ENCODE data around the gene AP5Z1. TPM values are rescaled to one million over a fixed set of nuclear protein-coding genes. Genes with fewer than 3 reads are reported as not detected.

AP5Z1 gene
- total RNA-seq, 4 donors from 2014 or later, result 13.0 to 33.9 (median 26.8) TPM

- no peak for ATAC-seq
- Histone ChIP-seq H3K4me1 (peaks cover 0 to 79% (median 20%) of the 10 kb centered on the region in 3 donors), H3K9me3 (no peaks in the 10 kb centered on the region), H3K27me3 (no peaks in the 10 kb centered on the region), H3K36me3 (peaks cover 0 to 14% of the 10 kb centered on the region in 2 donors), H3K27ac (peak overlapping the region in 2 of 4 donors; percentile 19 to 96), H3K4me3 (no peak overlapping the region)
- no CpG with 5 or more reads among the region's 19 CpGs for WGBS, 2 donors (ENCODE audit: low coverage in 1 of 2)
- TF ChIP-seq EP300 (IDR thresholded peaks at IDR 0.05) (no peak), CTCF (IDR thresholded peaks at IDR 0.05) (no peak), POLR2A (IDR thresholded peaks at IDR 0.05) (no peak), POLR2AphosphoS5 (IDR thresholded peaks at IDR 0.05) (no peak)
Observed at GRCh38 chr7:4729266-4729665, 46.2 kb upstream of the AP5Z1 start.

GRCh38 chr7:4730276-4730675 is 45.1 kb upstream of the AP5Z1 start:
- TF ChIP-seq POLR2AphosphoS5 (IDR thresholded peaks at IDR 0.05), result peak; percentile 18
- TF ChIP-seq EP300 (IDR thresholded peaks at IDR 0.05), result no peak
- WGBS, 2 donors (ENCODE audit: low coverage in 1 of 2), result 92 to 100% methylated on average over 3 to 8 of the region's 19 CpGs
- peaks cover 0 to 14% of the 10 kb centered on the region in 2 donors for H3K36me3 ChIP-seq
- no peaks in the 10 kb centered on the region for H3K9me3 ChIP-seq
- no peak for ATAC-seq
- H3K27me3 ChIP-seq, result no peaks in the 10 kb centered on the region
- peaks cover 0 to 69% (median 15%) of the 10 kb centered on the region in 3 donors for H3K4me1 ChIP-seq
- peak overlapping the region in 1 of 4 donors; percentile 96 for H3K27ac ChIP-seq
- H3K4me3 ChIP-seq, result no peak overlapping the region

- Histone ChIP-seq H3K27me3 (no peaks in the 10 kb centered on the region), H3K36me3 (peaks cover 0 to 14% of the 10 kb centered on the region in 2 donors), H3K4me1 (peaks cover 0 to 65% (median 15%) of the 10 kb centered on the region in 3 donors), H3K27ac (no peak overlapping the region), H3K4me3 (no peak overlapping the region), H3K9me3 (no peaks in the 10 kb centered on the region)
- ATAC-seq, result no peak
- TF ChIP-seq EP300 (IDR thresholded peaks at IDR 0.05) (no peak), CTCF (IDR thresholded peaks at IDR 0.05) (no peak), POLR2A (IDR thresholded peaks at IDR 0.05) (no peak), POLR2AphosphoS5 (IDR thresholded peaks at IDR 0.05) (no peak)
- WGBS, 2 donors (ENCODE audit: low coverage in 1 of 2), result 49 to 82% methylated on average over 2 of the region's 10 CpGs
Observed at GRCh38 chr7:4730971-4731370, 44.5 kb upstream of the AP5Z1 start.

GRCh38 chr7:4731803-4732202 is 43.6 kb upstream of the AP5Z1 start:
- H3K27me3 ChIP-seq, result no peaks in the 10 kb centered on the region
- H3K36me3 ChIP-seq, result peaks cover 0 to 14% of the 10 kb centered on the region in 2 donors
- 91% methylated on average over 7 of the region's 16 CpGs; no CpG with 5 or more reads in 1 of the 2 donors for WGBS, 2 donors (ENCODE audit: low coverage in 1 of 2)
- ATAC-seq, result no peak
- H3K4me1 ChIP-seq, result peaks cover 0 to 57% (median 6%) of the 10 kb centered on the region in 3 donors
- no peak overlapping the region for H3K4me3 ChIP-seq
- TF ChIP-seq POLR2AphosphoS5 (IDR thresholded peaks at IDR 0.05) (no peak), POLR2A (IDR thresholded peaks at IDR 0.05) (no peak), EP300 (IDR thresholded peaks at IDR 0.05) (no peak), CTCF (IDR thresholded peaks at IDR 0.05) (no peak)
- no peak overlapping the region for H3K27ac ChIP-seq
- H3K9me3 ChIP-seq, result no peaks in the 10 kb centered on the region

- Histone ChIP-seq H3K27me3 (no peaks in the 10 kb centered on the region), H3K4me1 (peaks cover 0 to 55% (median 6%) of the 10 kb centered on the region in 3 donors), H3K27ac (no peak overlapping the region), H3K9me3 (no peaks in the 10 kb centered on the region), H3K4me3 (no peak overlapping the region), H3K36me3 (peaks cover 0 to 14% of the 10 kb centered on the region in 2 donors)
- ATAC-seq, result no peak
- 60 to 93% methylated on average over 2 to 4 of the region's 15 CpGs for WGBS, 2 donors (ENCODE audit: low coverage in 1 of 2)
- TF ChIP-seq CTCF (IDR thresholded peaks at IDR 0.05) (no peak), POLR2A (IDR thresholded peaks at IDR 0.05) (no peak), EP300 (IDR thresholded peaks at IDR 0.05) (no peak), POLR2AphosphoS5 (IDR thresholded peaks at IDR 0.05) (no peak)
Observed at GRCh38 chr7:4733936-4734528, 41.4 kb upstream of the AP5Z1 start.

All from gastroesophageal sphincter (tissue), 4 donors.